Fibroblast of villous mesenchyme (primary cell): ENCODE data around the gene SGO2. TPM values are rescaled to one million over a fixed set of nuclear protein-coding genes. Genes with fewer than 3 reads are reported as not detected.

ENCODE experiments used
- DNase-seq: peaks from one replicate; pipeline ENCODE4 v3.0.0-alpha.2; 2010; ENCODE audit warnings: low read depth
- H3K4me3 ChIP-seq: 2 replicates; pipeline ENCODE4 v1.5.1; 2011; ENCODE audit warnings: low read depth, mild to moderate bottlenecking, low read length
- total RNA-seq: library from RNA; depleted of rRNA; stranded (reverse); fragments of >200 nt; gene quantifications from 2 replicates; pipeline ENCODE4 v1.2.3, GENCODE V29; 2012
- TF ChIP-seq, protein P1 (sequence below): IDR thresholded peaks from 2 replicates; pipeline ENCODE4 v1.5.1; 2012; ENCODE audit warnings: low read depth, mild to moderate bottlenecking, low read length; ENCODE audit not compliant: insufficient read depth

Gene SGO2
- total RNA-seq, 1 donor, result 12.1 TPM

DNA sequence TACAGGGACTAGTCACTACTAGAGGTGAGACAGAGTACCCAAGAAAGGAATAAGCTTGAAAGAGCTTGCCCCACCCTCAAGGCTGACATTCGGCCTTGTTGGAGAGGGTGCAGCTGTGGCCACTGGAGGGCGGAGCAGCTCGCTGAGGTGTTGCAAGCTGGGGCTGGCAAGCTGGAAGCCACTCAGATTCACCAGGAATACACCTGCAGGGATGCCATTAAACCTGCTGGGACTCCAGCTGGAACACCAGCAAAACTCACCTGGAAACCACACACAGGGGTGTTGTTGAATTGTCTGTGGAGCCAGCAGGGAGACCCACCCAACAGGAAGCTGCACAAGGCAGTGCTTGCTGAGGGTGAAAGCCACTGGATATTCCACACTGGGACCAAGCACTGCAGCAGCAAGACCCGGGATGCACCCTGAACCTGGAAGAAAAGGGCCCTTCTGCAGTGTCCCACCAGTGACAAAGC is 42.2 kb upstream of the SGO2 start:
- peak; percentile 42 for DNase-seq
- no peak overlapping the region for H3K4me3 ChIP-seq
- TF ChIP-seq, protein P1, sequence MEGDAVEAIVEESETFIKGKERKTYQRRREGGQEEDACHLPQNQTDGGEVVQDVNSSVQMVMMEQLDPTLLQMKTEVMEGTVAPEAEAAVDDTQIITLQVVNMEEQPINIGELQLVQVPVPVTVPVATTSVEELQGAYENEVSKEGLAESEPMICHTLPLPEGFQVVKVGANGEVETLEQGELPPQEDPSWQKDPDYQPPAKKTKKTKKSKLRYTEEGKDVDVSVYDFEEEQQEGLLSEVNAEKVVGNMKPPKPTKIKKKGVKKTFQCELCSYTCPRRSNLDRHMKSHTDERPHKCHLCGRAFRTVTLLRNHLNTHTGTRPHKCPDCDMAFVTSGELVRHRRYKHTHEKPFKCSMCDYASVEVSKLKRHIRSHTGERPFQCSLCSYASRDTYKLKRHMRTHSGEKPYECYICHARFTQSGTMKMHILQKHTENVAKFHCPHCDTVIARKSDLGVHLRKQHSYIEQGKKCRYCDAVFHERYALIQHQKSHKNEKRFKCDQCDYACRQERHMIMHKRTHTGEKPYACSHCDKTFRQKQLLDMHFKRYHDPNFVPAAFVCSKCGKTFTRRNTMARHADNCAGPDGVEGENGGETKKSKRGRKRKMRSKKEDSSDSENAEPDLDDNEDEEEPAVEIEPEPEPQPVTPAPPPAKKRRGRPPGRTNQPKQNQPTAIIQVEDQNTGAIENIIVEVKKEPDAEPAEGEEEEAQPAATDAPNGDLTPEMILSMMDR, result peak; percentile 54

DNA sequence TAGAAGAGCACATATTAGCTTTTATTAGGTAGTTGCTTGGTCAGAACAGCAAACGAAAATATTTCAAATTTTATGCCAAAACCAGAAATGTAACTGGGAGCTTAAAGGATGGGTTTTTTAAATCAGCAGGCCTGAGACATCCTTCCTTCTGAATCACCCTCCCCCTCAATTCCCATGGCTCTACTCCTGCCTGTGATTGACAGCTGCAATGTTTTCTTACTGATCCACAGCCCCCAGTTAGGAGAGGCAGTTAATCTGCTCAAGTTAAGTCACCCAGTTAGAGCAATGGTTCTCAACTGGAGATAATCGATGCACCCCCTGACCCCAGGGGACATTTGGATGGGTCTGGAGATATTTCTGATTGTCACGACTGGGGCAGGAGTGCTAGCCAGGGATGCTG is 41.1 kb upstream of the SGO2 start:
- TF ChIP-seq, protein P1, result no peak
- H3K4me3 ChIP-seq, result no peak overlapping the region
- DNase-seq, result no peak

DNA sequence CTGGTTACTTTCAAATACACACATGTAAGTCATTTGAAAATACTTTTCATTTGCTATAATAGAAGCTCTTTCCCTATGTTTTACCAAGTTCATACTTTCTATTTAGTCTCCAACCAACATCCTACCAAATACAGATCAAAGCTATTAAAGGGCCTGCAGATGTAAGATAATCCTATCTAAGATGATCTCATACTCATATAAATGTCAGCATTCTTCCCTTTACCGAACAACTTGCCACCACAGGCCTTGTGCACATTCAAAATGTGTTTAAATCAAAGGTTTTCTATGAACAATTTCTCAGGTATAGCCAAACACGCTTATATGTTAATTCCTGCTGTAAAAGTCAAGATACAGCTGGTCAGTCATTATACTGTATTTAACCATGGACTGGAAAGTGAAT is 39.5 kb upstream of the SGO2 start:
- TF ChIP-seq, protein P1, result no peak
- H3K4me3 ChIP-seq, result no peak overlapping the region
- DNase-seq, result no peak

DNA sequence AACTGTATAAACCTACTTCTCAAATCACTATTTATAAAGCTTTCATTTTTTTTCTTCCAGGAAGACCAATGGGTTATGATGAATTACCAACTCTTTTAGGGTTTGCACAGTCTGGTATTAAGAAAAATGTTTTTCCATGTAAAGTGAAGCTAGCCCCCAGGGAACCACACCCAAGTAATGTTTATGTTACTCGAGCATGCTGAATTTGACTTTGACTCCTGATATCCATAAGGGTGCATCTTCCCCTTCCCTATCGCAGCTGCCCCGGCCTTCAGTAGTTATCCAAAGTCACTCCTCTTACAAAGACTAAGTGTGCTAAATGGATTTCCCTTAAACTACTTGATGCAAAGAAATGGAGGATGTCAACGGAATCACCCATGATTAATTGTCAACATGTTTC is 37.8 kb upstream of the SGO2 start:
- TF ChIP-seq, protein P1, result no peak
- H3K4me3 ChIP-seq, result no peak overlapping the region
- no peak for DNase-seq

DNA sequence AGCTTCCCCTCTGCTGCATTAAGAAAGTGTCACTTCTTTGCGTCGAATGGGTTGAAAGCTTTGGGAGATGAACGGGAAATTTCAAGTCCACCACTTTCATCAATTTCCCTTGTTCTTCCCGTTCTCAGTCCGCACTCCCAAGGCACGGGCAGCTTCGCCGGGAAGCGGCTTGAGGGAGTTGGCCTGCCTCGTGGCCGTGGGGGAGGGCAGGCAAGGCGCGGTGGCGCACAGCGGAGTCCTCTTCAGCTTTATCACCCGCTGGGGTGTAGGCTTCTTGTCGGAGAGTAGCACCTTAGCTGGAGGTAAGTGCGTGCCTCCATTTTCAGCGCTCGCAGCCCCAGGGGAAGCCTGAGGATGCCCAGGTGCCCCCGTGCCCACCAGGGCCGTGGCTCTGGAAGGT is 36.0 kb upstream of the SGO2 start:
- H3K4me3 ChIP-seq, result no peak overlapping the region
- DNase-seq, result no peak
- TF ChIP-seq, protein P1, result no peak

DNA sequence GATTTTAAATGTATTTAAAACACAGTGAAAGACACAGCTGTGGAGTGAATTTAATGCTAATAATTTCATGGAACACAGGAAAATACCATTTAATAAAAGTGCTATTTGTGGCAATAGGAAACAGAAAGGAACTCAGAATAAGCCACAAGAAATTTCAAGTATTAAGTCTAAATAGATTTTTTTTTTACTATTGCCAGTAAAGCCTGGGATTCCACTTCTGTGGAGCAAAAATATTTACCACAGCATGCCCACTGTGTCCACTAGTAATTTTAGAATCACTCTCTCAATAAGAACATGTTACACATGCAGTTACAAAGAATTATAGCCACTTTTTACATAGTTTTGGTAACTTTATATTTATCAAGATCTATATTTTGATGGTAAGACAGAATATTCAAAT is 33.4 kb upstream of the SGO2 start:
- H3K4me3 ChIP-seq, result no peak overlapping the region
- DNase-seq, result no peak
- TF ChIP-seq, protein P1, result no peak

DNA sequence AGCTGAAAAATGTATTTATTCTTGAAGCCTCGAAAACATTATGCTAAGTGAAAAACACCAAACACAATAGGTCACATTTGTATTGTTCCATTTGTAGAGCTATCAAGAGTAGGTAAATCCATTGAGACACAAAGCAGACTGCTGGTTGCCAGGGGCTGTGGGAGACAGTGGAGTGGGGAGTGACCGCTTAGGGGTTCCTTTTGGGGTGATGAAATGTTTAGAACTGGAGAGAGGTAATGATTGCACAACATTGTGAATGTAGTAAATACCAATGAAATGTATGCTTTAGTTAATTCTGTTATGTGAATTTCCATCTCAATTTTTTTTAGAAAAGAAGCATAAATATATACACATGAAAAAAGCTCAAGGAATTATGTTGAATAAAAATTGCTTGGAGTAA is 32.0 kb upstream of the SGO2 start:
- TF ChIP-seq, protein P1, result no peak
- H3K4me3 ChIP-seq, result no peak overlapping the region
- peak; percentile 9 for DNase-seq
